ENCODE results near the gene C1orf146.
"Not testable (repeated sequence)": the region's sequence is repeated elsewhere in the genome, so short reads cannot be mapped to it uniquely, and the experiment has no call there.

The C1orf146 gene

GRCh38 chr1:92217721-92218120 lies at the start of gene C1orf146:
Gene C1orf146 (plus strand): TSS chr1:92217915. CDS start chr1:92231421, 13,506 bp downstream.
- no peak for DNase-seq (ENCODE audit: low read depth in 2 of 2, low spot score in 1 of 2)

GRCh38 chr1:92168657-92169056 lies 49.1 kb upstream of the C1orf146 start:
- DNase-seq (ENCODE audit: low read depth in 2 of 2, low spot score in 1 of 2), result no peak

- no peak for DNase-seq (ENCODE audit: low read depth in 2 of 2, low spot score in 1 of 2)
These were observed 48.3 kb upstream of the C1orf146 start for GRCh38 chr1:92169214-92170005.

- no peak for DNase-seq (ENCODE audit: low read depth in 2 of 2, low spot score in 1 of 2)
These were observed 33.1 kb upstream of the C1orf146 start for GRCh38 chr1:92184632-92185031.

- DNase-seq (ENCODE audit: low read depth in 2 of 2, low spot score in 1 of 2), result no peak
These were observed 31.6 kb upstream of the C1orf146 start for GRCh38 chr1:92186081-92186480.

- no peak for DNase-seq (ENCODE audit: low read depth in 2 of 2, low spot score in 1 of 2)
These were observed 29.1 kb upstream of the C1orf146 start for GRCh38 chr1:92188436-92189255.

GRCh38 chr1:92191726-92192125 lies 26.0 kb upstream of the C1orf146 start:
- no peak for DNase-seq (ENCODE audit: low read depth in 2 of 2, low spot score in 1 of 2)

- no peak for DNase-seq (ENCODE audit: low read depth in 2 of 2, low spot score in 1 of 2)
These were observed 25.5 kb upstream of the C1orf146 start for GRCh38 chr1:92192246-92192645.

GRCh38 chr1:92194511-92194910 lies 23.2 kb upstream of the C1orf146 start:
- DNase-seq (ENCODE audit: low read depth in 2 of 2, low spot score in 1 of 2), result no peak

GRCh38 chr1:92201973-92202372 lies 15.7 kb upstream of the C1orf146 start:
- DNase-seq (ENCODE audit: low read depth in 2 of 2, low spot score in 1 of 2), result no peak

GRCh38 chr1:92203105-92203504 lies 14.6 kb upstream of the C1orf146 start:
- DNase-seq (ENCODE audit: low read depth in 2 of 2, low spot score in 1 of 2), result no peak

- DNase-seq (ENCODE audit: low read depth in 2 of 2, low spot score in 1 of 2), result no peak
These were observed 7.0 kb upstream of the C1orf146 start for GRCh38 chr1:92210701-92211100.

GRCh38 chr1:92211166-92211565 lies 6.5 kb upstream of the C1orf146 start:
- no peak for DNase-seq (ENCODE audit: low read depth in 2 of 2, low spot score in 1 of 2)

- no peak for DNase-seq (ENCODE audit: low read depth in 2 of 2, low spot score in 1 of 2)
These were observed 844 bp downstream of the C1orf146 start for GRCh38 chr1:92218559-92218958.

GRCh38 chr1:92219028-92219427 lies 1.3 kb downstream of the C1orf146 start:
- DNase-seq (ENCODE audit: low read depth in 2 of 2, low spot score in 1 of 2), result no peak

- DNase-seq (ENCODE audit: low read depth in 2 of 2, low spot score in 1 of 2), result no peak
These were observed 10.7 kb downstream of the C1orf146 start for GRCh38 chr1:92228401-92228800.

GRCh38 chr1:92230736-92231135 lies 13.0 kb downstream of the C1orf146 start:
- DNase-seq (ENCODE audit: low read depth in 2 of 2, low spot score in 1 of 2), result no peak

- no peak for DNase-seq (ENCODE audit: low read depth in 2 of 2, low spot score in 1 of 2)
These were observed 22.3 kb downstream of the C1orf146 start for GRCh38 chr1:92240034-92240433.

- no peak for DNase-seq (ENCODE audit: low read depth in 2 of 2, low spot score in 1 of 2)
These were observed 26.7 kb downstream of the C1orf146 start for GRCh38 chr1:92244376-92244775.

GRCh38 chr1:92254714-92255113 lies 37.0 kb downstream of the C1orf146 start:
- not testable (repeated sequence) for DNase-seq (ENCODE audit: low read depth in 2 of 2, low spot score in 1 of 2)

GRCh38 chr1:92259350-92259749 lies 41.6 kb downstream of the C1orf146 start:
- DNase-seq (ENCODE audit: low read depth in 2 of 2, low spot score in 1 of 2), result no peak

- no peak for DNase-seq (ENCODE audit: low read depth in 2 of 2, low spot score in 1 of 2)
These were observed 44.8 kb downstream of the C1orf146 start for GRCh38 chr1:92262516-92262915.

Data from stimulated activated CD8-positive, alpha-beta memory T cell treated with anti-CD3 and anti-CD28 coated beads, Interleukin-4, amount 100 ng/mL, for 4 hours (primary cell).